SH-SY5Y (cell line): Measurements from ENCODE around the gene WIPF1.

ENCODE experiments used
- GATA2 ChIP-seq: IDR thresholded peaks from 2 replicates; pipeline ENCODE4 v1.6.1; 2011; ENCODE audit warnings: mild to moderate bottlenecking, low read depth, low read length
- GATA3 ChIP-seq: IDR thresholded peaks from 2 replicates; pipeline ENCODE4 v1.6.1; 2011; ENCODE audit warnings: low read depth, mild to moderate bottlenecking, low read length, moderate library complexity

GRCh38 chr2:174553811-174554493, 43.7 kb downstream of the WIPF1 start:
- TF ChIP-seq GATA3: no peak
- TF ChIP-seq GATA2: no peak
